Activated T-cell treated with anti-CD3 and anti-CD28 coated beads for 24 hours (primary cell): ENCODE measurements around the gene UEVLD.

Experiments
- DNase-seq: peaks from one replicate; pipeline ENCODE4 v3.0.0-alpha.2; 2020; ENCODE audit warnings: low read depth

Gene UEVLD

DNA sequence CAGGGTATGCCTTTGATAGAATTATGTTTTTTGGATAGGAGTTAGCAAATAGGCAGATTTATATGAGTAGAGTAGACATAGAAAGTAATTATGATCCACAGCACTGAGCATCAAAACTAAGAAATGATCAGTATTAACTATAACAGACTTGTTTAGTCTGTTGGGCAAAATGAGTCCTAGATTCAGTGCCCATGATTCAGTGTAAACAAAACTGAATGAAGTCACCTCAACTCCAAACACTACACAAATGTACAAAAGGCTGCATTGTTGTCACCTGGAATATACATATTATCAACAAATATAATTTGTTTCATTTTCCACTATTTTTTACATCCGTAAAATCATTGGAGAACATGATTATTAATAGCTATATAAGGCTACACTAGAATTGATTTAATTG, 6.7 kb downstream of the UEVLD start:
- DNase-seq = no peak

DNA sequence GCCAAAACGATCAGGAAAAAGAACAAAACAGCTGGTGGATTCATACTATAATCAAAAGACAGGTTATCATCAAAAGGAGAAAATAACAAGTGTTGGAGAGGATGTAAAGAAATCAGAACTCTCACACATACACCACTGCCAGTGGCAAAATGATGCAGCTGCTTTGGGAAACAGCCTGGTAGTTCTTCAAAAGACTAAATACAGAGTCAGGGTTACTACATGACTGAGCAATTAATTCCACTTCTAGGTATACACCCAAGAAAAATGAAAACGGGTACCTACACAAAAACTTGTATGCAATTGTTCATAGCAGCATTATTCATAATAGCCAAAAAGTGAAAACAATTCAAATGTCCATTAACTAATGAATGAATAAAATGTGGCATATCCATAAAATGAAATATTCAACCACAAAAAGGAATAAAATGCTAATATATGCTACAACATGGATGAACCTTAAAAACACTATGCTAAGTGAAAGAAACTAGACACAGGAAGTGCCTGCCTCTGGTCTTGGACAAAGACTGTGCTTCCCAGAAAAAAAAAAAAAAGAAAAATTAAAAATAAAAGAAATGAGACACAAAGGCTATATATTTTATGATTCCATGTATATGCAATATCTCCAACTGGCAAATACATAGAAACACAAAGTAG, 8.3 kb downstream of the UEVLD start:
- no peak for DNase-seq

DNA sequence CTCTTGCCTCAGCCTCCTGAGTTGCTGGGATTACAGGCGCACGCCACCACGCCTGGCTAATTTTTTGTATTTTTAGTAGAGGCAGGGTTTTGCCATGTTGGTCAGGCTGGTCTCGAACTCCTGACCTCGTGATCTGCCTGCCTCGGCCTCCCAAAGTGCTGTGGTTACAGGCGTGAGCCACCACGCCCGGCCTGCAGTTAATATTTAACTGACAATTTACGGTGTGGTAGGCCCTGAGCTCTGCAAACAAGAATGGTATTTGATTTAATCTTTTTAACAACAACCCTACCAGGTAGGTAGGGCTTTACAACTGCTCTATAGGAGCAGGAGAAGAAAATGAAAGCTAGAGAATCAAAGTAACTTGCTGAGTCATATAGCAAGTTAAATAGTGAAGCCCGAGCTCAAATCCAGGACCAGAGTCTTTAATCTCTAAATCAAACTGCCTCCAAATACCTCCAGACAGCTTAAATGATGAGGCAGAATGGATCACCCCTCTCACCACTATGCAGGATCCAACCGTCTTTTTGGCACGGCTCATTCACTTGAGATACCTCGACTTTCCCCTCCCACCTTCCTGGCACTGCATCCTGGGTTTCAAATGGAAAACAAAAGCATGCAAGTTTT, 9.4 kb downstream of the UEVLD start:
- DNase-seq = no peak

DNA sequence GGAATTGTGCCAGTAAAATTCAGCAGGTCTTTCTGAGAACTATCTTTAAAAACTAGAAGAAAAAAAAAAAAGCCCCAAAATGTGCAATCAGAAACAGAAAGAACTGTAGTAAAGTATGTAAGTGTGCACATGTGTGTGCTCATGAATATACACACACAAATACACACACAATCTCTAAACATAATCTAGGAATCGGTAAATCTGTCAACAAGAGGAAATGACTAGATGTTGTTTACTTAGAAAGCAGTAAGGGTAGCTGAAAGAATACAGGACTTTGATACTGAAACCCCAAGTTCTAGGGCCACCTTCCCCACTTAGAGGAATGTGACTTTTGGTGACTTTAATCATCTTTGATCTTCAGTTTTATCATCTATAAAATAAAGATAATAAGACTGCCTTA, 13.2 kb downstream of the UEVLD start:
- no peak for DNase-seq

DNA sequence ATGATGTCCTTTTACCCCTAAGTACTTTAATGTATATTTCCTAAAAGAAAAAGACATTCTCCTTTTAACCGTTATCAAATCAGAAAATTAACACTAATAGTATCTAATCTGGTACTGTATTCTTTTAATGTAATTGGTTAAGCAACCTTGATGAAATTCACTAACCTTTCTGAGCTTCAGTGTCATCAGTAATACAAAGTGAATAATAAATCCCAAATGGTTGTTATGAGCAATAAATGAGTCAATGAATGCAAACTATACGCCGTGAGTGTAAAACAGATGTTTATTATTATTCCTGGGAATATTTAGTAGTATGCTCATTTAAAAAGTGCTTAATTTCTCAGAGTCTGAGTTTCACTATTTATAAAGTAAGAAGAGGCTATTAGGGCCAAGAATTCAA, 21.5 kb downstream of the UEVLD start:
- DNase-seq = no peak

DNA sequence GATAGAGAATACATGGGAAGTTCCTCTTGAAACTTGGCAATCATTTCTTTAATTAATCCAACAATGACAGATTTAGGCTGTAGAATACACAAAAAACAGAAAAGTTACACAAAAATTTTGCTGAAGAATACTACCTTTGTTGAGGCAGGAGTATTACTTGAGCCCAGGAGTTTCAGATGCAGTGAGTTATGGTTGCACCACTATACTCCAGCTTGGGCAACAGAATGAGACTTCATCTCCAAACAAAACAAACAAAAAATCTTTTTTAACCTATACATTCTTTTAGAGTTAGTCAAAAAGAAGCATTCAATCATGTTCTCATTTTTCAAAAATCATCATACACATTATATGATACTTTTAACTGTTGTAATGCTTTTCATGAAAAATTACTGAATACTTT, 22.1 kb downstream of the UEVLD start:
- DNase-seq = no peak

DNA sequence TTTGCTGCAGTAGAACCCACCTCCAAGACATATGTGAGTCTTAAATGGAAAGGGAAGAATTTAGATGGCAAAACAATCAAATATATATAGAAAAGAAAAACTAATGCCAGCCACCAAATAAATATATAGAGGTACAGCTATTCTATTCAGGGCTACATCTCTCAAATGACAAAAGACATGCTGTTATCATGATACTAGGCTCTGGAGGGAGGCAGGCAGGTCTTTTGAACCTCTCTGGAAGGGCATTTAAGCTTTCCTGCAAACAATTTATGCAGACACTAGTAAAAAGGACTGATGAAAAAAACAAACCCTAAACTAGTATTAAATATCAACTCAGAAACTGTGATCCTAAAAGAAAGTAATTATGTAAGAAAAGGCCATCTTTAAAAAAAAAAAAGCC, 24.4 kb downstream of the UEVLD start:
- DNase-seq = no peak

DNA sequence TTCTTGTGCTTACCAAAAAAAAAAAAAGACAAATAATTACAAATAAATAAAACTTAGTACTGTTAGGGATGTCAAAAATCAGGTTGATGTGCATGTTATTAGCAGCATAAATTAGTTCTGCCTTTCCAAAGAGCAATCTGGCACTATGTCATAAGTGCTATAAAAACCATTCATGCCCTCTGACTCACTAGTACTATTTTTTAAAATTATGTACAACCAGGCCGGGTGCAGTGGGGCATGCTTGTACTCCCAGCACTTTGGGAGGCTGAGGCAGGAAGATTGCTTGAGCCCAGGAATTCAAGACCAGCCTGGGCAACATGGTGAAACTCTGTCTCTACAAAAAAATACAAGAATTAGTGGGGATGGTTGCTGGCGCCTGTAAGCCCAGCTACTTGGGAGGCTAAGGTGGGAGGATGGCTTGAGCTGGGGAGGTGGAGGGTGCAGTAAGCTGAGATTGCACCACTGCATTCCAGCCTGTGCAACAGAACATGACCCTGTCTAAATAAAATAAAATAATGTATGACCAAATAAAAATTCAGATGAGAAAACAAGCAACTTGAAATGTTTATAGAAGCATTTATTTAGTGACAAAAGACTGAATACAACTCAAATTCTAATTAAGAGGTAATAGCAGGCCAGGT, 25.3 kb downstream of the UEVLD start:
- DNase-seq = no peak

DNA sequence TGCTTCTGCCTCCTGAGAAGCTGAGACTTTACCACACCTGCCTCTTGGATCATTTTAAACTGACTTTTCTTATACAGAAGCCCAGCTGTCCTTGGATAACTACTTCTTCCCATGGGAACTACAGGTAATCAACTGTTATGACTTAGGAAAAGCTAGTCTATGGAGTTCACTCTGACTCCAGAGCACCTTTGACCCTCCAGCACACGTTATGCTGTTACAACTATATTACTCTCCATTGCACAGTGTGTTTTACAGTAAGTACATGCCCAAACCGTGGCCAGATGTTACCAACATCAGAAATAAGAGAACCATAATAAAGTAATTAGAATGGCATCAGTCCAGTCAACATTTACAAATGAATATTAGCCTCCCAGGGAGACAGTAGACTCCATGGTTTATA, 40.5 kb downstream of the UEVLD start:
- DNase-seq = no peak

DNA sequence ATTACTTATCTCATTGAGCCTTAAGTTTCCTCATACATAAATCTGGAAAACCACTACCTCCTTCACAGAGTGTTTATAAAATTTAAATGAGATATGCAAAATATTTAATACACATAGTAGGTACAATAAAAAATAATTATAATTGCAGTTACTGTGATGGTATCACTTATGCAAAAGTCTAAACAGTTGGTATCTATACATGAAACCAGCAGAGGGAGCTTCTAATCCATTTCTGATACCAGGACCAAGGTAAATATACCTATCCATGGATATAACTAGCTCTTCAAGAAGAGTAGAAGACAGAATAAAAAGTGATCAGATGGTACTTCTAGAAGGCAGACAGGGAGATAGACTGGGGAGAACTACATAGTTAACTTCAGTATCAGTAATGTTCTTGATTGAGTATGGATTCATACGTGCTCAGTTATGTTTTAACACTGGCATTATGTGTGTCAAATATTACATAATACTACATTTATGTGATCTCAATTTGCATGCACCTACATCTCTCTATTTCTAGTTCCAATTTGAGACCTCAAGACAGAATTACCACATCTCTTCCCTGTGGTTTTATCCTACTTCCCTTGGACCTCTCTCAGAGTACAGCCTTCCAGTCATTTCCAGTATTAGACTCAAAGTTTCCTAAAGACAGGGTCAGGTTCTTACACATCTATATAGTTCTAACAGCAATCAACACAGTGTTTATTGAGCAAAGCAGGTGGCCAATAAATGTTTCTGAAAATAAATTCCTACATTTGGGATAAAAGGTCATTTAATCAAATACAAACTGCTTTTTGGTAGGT, 48.1 kb downstream of the UEVLD start:
- no peak for DNase-seq

DNA sequence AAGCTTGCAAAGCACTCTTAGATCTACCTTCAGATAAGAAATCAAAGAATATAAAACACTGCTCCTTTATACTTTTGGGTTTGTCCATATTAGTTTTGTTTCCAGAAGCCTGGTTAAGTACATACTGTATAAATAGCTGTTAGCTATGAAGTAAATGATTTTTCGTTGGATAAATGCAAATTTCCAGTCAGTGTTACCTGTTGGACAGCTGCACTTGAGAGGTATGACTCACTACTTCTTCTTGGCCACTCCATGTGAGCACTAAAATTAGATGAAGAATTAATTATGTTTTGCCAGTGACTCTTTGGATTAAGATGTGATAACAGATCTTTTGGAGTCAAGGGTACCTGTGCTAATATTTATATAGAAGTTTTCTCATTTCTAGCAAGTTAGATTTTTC, 52.3 kb downstream of the UEVLD start:
- DNase-seq = no peak

DNA sequence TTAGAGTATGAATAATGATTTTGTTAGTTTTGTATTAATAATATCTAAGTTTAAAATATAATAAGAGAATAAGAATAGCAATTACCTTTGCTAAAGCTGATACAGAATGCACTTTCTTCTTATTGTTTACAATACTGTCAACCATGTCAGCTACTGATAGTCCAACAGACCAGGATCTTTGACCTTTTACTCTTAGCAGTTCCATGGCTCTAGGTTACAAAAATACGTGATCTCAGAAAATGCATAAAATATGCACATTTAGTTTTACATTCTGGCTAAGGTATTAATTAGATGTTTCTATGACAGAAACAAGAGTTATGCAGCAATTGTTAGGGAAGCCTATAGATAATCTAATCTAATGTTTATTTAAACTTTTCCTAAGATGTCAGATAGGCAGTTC, 54.3 kb downstream of the UEVLD start:
- no peak for DNase-seq

DNA sequence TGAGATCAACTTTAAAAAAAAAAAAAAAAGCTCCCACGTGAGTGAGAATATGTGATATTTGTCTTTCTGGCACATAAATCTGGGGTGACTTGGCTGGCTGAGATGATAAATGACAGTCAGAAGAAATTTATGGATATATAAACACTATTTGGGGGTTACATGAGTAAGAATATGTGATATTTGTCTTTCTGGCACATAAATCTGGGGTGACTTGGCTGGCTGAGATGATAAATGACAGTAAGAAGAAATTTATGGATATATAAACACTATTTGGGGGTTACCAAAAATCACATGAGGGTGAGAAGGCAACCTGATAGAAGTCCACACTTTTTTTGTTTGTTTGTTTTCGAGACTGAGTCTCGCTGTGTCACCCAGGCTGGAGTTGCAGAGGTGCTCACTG, 55.2 kb downstream of the UEVLD start:
- DNase-seq = no peak

DNA sequence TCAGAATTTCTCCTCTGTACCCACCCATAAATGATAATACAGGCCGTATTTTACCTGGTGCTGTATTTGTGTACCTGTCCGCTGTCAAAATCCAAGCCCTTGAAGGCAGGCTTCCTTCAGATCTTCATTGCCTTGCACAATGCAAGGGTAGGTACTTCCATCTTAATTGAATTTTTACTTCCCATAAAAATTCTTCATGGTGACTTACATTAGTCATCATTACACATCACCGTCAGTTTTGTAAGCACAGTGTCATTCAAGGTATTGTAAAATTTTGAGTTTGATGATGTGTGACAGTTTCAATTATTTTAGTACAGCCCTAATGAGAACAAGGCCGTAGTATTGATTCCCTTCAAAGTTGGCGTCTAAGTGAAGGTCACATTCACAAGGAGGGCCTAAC, 61.0 kb downstream of the UEVLD start:
- DNase-seq = no peak

DNA sequence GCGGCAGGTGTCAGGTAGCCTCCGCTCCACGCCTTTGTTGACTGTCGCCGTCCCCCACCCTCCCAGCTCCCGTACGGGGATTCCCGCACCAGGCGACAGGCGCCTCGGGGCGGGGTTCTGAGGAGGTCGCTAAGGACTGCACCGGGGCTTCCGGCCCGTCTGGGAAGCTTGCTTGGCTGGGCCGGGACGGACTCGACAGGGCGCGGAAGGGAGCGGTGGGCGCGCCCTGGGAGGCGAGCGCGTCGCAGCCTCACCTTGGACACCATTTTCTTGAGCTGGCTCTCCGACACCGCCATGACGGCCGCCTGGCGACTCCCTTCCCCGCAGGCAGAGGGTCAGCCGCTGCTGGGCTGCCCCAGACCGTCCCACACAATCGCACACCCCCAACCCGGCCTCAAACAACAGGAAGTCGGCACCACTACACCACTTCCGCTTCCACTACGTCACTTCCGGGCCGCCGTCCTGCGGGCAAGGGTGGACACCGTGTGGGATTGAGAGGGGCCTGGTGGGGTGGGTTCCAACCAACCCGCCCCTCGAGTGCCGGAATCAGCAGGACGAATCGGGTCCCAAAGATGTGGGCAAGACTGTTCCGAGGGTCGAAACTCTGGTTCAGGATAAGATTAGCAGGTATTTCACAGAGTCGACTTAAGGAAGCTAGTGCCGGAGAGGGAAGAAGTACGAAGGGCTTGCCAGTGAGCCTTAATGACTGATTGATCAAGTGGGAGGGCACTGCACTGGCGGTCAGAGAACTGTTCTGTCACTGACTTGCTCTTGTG, 61.8 kb downstream of the UEVLD start, which contains the start of gene TSG101:
TSG101 (minus strand) TSS at position 422 of the 776 bp plus-strand sequence; CDS start at position 296, 126 bp downstream.
- peak; percentile 93 for DNase-seq

DNA sequence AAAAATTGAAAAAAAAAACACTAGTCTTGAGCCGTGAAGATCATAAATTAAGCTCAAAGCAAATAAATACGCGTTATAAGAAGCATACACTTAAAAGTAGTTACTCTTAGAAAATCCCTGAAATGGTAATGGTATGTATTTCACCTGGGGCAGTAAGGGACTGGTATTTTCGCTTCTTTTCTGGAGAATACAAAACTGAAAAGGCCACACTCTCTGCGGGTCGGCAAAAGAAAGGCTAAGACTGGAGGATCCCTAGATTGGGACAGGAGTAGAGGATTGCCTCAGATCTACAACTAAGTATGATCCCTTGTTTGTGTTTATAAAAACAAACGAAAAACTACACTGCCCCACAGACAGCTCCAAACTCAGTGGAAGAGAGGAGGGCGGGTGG, 62.4 kb downstream of the UEVLD start:
- DNase-seq = no peak

DNA sequence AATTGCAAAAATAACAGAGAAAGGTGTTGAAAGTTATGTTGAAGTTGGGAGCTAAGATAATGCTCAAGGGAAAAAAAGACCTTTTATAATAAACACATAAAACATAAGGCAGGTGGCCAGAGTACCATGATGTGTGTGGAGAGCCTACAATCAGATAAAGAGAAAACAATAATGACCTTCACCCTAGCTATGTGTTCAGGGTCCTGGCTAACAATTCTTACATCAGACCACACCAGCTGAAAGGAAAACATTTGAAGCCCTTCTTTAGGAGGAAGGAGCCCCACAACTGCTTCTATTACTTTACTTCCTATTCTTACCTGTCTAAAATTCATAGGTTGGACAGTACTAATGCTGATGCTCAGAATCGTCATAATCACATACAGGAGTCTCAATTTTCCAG, 64.3 kb downstream of the UEVLD start:
- no peak for DNase-seq

DNA sequence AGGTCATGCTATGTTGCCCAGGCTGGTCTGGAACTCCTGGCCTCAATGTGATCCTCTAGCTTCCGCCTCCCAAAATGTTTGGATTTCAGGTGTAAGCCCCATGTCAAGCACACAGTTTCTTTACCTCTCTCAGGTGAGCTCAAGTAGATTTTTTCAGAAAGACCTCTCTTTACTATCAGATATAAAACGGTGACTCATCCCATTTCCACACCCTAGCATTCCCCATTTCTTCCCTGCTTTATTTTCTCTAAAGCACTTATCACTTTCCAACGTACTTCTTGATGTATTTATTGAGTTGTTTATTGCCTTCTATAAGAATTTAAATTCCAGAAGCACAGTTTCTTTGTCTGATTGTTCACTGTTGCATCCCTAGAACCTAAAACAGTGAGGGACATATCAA, 65.5 kb downstream of the UEVLD start:
- DNase-seq = no peak

DNA sequence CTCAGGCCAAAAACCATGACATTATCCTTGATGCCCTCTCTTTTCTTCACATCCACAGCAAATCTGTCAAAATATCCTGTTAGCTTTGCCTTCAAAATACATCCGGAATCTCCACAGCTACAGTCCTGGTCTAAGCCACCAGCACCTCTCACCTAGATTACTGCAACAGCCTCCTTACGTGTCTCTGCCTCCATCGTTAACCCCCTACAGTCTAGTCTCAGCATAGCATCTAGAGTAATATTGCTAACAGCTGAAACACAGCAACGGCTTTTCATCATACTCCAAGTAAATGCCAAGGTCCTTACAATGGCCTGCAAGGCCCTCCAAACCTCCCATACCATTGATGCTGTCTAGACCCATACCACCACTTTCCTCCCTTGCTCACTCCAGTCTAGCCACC, 66.1 kb downstream of the UEVLD start:
- no peak for DNase-seq

DNA sequence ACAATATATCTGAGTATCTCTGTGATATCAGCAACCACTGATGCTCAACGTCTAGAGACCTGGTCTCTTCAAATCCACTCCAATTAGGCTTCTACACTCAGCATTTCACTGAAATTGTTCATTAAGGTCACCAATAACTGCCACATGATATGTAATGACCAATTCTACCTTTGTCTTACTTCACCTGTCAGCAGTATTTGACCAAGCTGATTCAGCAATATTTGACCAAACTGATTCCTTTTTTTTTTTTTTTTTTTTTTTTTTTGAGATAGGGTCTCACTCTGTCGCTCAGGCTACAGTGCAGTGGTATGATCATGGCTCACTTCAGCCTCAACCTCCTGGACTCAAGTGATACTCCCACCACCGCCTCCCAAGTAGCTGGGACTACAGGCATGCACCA, 67.4 kb downstream of the UEVLD start:
- DNase-seq = no peak

DNA sequence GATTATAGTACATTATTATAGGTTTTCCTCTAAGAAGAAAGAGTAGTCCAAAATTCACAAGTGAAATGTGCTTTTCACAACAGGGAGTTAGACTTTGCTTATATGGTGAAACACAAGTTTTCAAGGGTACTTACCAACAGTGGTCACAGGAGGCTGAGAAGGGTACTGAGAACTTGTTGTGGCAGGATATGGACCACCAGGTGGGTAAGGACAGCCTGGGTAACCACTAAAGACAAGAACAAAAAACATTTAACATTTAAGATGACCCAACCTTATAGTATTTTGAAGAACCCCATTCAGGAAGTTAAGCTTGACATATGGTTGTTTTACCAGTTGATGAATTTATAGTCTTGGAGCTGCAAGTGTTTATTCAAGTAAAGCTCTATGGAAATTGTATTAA, 86.2 kb downstream of the UEVLD start:
- DNase-seq = no peak

DNA sequence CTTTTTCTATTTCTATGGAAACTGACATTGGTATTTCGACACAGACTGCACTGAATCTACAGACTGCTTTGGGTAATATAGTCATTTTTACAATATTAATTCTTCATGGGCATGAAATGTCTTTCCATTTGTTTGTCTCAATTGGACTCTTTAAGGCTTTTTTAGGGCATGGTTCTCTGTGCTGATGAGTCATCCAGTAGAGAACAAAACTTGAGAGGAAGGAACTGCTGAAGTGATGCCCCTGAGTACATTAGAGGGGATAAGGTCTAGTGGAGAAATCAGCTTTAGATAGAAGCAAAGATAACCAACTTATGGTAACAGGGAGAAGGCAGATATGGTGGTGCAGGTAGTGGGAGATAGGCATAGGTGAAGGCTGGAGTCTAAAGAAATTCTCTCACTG, 86.9 kb downstream of the UEVLD start:
- DNase-seq = no peak
